H9 (cell line): ENCODE data around the gene SLC44A1. TPM values are rescaled to one million over a fixed set of nuclear protein-coding genes. Genes with fewer than 3 reads are reported as not detected.

Experiments used
- DNase-seq: peaks from one replicate; pipeline ENCODE4 v3.0.0-alpha.2; 2017
- H2AFZ ChIP-seq: one replicate; pipeline ENCODE4 v1.6.1; 2013; ENCODE audit warnings: mild to moderate bottlenecking, low read length, control low read depth, moderate library complexity
- H2AK5ac ChIP-seq: 2 replicates; pipeline ENCODE4 v1.6.1; 2013; ENCODE audit warnings: low read length, control low read depth, mixed read lengths; ENCODE audit not compliant: insufficient read length
- H2BK120ac ChIP-seq: one replicate; pipeline ENCODE4 v1.6.1; 2013; ENCODE audit warnings: low read depth, mild to moderate bottlenecking, low read length, control low read depth, inconsistent platforms; ENCODE audit not compliant: poor library complexity, severe bottlenecking
- H2BK12ac ChIP-seq: 2 replicates; pipeline ENCODE4 v1.6.1; 2013; ENCODE audit warnings: low read length, control low read depth, mixed read lengths, low read depth; ENCODE audit not compliant: insufficient read length
- H2BK15ac ChIP-seq: 2 replicates; pipeline ENCODE4 v1.6.1; 2013; ENCODE audit warnings: low read depth, low read length, control low read depth
- H2BK20ac ChIP-seq: one replicate; pipeline ENCODE4 v1.6.1; 2013; ENCODE audit warnings: low read depth, mild to moderate bottlenecking, low read length, control low read depth, inconsistent platforms; ENCODE audit not compliant: poor library complexity, severe bottlenecking
- H2BK5ac ChIP-seq: 2 replicates; pipeline ENCODE4 v1.6.1; 2013; ENCODE audit warnings: low read length, control low read depth, mixed read lengths; ENCODE audit not compliant: insufficient read length
- H3K14ac ChIP-seq: 2 replicates; pipeline ENCODE4 v1.6.1; 2013; ENCODE audit warnings: low read length, control low read depth; ENCODE audit not compliant: insufficient read depth
- H3K18ac ChIP-seq: 2 replicates; pipeline ENCODE4 v1.6.1; 2013; ENCODE audit warnings: low read depth, mild to moderate bottlenecking, mixed read lengths, low read length, control low read depth; ENCODE audit not compliant: insufficient read length
- H3K23ac ChIP-seq: 2 replicates; pipeline ENCODE4 v1.6.1; 2013; ENCODE audit warnings: low read length, control low read depth, mixed read lengths, low read depth; ENCODE audit not compliant: insufficient read length
- H3K23me2 ChIP-seq: 2 replicates; pipeline ENCODE4 v1.6.1; 2013; ENCODE audit warnings: low read depth, mild to moderate bottlenecking, mixed read lengths, low read length, control low read depth; ENCODE audit not compliant: insufficient read length, poor library complexity, severe bottlenecking
- H3K27ac ChIP-seq: 2 replicates; pipeline ENCODE4 v1.5.1; 2013; ENCODE audit warnings: low read length, control low read depth, mixed read lengths, low read depth; ENCODE audit not compliant: insufficient read length
- H3K27me3 ChIP-seq: 2 replicates; pipeline ENCODE4 v1.6.1; 2013; ENCODE audit warnings: low read length, control low read depth, inconsistent platforms; ENCODE audit not compliant: insufficient read depth
- H3K4ac ChIP-seq: 2 replicates; pipeline ENCODE4 v1.6.1; 2013; ENCODE audit warnings: low read depth, mild to moderate bottlenecking, control low read depth, inconsistent platforms, low read length, moderate library complexity
- H3K4me1 ChIP-seq: 2 replicates; pipeline ENCODE4 v1.6.1; 2013; ENCODE audit warnings: low read length, control low read depth, inconsistent platforms; ENCODE audit not compliant: insufficient read depth
- H3K4me2 ChIP-seq: 2 replicates; pipeline ENCODE4 v1.6.1; 2013; ENCODE audit warnings: low read length, control low read depth, mixed read lengths; ENCODE audit not compliant: insufficient read length, insufficient read depth
- H3K56ac ChIP-seq: 2 replicates; pipeline ENCODE4 v1.6.1; 2013; ENCODE audit warnings: low read depth, mild to moderate bottlenecking, mixed read lengths, low read length, control low read depth; ENCODE audit not compliant: insufficient read length
- H3K79me1 ChIP-seq: 2 replicates; pipeline ENCODE4 v1.6.1; 2013; ENCODE audit warnings: low read depth, mild to moderate bottlenecking, moderate library complexity, low read length, control low read depth, inconsistent platforms; ENCODE audit not compliant: insufficient read depth, poor library complexity, severe bottlenecking
- H3K79me2 ChIP-seq: 2 replicates; pipeline ENCODE4 v1.6.1; 2013; ENCODE audit warnings: low read length, control low read depth, inconsistent platforms; ENCODE audit not compliant: insufficient read depth
- H3K9ac ChIP-seq: 2 replicates; pipeline ENCODE4 v1.6.1; 2013; ENCODE audit warnings: low read length, control low read depth, mixed read lengths; ENCODE audit not compliant: insufficient read length; ENCODE audit errors: extremely low read depth
- H3K9me3 ChIP-seq: one replicate; pipeline ENCODE4 v1.6.1; 2013; ENCODE audit warnings: low read depth, low read length, inconsistent platforms; ENCODE audit not compliant: control insufficient read depth
- H3T11ph ChIP-seq: one replicate; pipeline ENCODE4 v1.6.1; 2013; ENCODE audit warnings: mild to moderate bottlenecking, low read length, control low read depth, inconsistent platforms
- H4K20me1 ChIP-seq: one replicate; pipeline ENCODE4 v1.6.1; 2013; ENCODE audit not compliant: control insufficient read depth, insufficient read length, insufficient read depth
- H4K5ac ChIP-seq: 2 replicates; pipeline ENCODE4 v1.6.1; 2013; ENCODE audit warnings: low read depth, mild to moderate bottlenecking, mixed read lengths, low read length, control low read depth; ENCODE audit not compliant: insufficient read length
- H4K8ac ChIP-seq: replicated peaks from 2 replicates; pipeline ENCODE4 v1.6.1; 2013; ENCODE audit warnings: low read length, control low read depth, mixed read lengths, low read depth; ENCODE audit not compliant: insufficient read length
- H4K91ac ChIP-seq: 2 replicates; pipeline ENCODE4 v1.6.1; 2013; ENCODE audit warnings: low read depth, mild to moderate bottlenecking, moderate library complexity, mixed read lengths, low read length, control low read depth; ENCODE audit not compliant: insufficient read length
- H3K27ac Mint-ChIP-seq, 3 experiments: 2 replicates in 2 of 3; 3 replicates in 1 of 3; pipeline ENCODE4 v1.8.0; 2020 to 2021; ENCODE audit warnings: mixed read lengths in 3 of 3, mild to moderate bottlenecking in 1 of 3, moderate library complexity in 1 of 3
- H3K27me3 Mint-ChIP-seq: 2 replicates; pipeline ENCODE4 v1.8.0; 2021; ENCODE audit warnings: low read depth, mild to moderate bottlenecking, moderate library complexity, mixed read lengths
- H3K36me3 Mint-ChIP-seq, 3 experiments: 2 replicates in 2 of 3; 3 replicates in 1 of 3; pipeline ENCODE4 v1.8.0; 2020 to 2021; ENCODE audit warnings: low read depth in 3 of 3, mixed read lengths in 3 of 3; ENCODE audit not compliant: insufficient read depth in 1 of 3
- H3K4me1 Mint-ChIP-seq, 2 experiments: 2 replicates each; pipeline ENCODE4 v1.8.0; 2020; ENCODE audit warnings: mixed read lengths in 2 of 2
- H3K4me3 Mint-ChIP-seq, 2 experiments: 2 replicates in 1 of 2; 3 replicates in 1 of 2; pipeline ENCODE4 v1.8.0; 2020 to 2021; ENCODE audit warnings: mild to moderate bottlenecking in 2 of 2, mixed read lengths in 2 of 2, moderate library complexity in 1 of 2
- H3K9me3 Mint-ChIP-seq, 2 experiments: 2 replicates in 1 of 2; 3 replicates in 1 of 2; pipeline ENCODE4 v1.8.0; 2020; ENCODE audit warnings: mild to moderate bottlenecking in 2 of 2, mixed read lengths in 2 of 2, moderate library complexity in 1 of 2
- CTCF ChIP-seq: fragments of 200-600 bp; sonication (generic); conservative IDR thresholded peaks from 3 replicates; pipeline ENCODE4 v1.8.0; 2021; ENCODE audit warnings: antibody characterized with exemption, mild to moderate bottlenecking
- WGBS: extraction: QIAGEN DNeasy Blood & Tissue Kit; methylation state at CpG from one replicate; pipeline ENCODE4 v1.1.7; 2013; ENCODE audit warnings: missing lambda C conversion rate, low lambda C conversion rate, mixed read lengths; ENCODE audit not compliant: insufficient read length; ENCODE audit errors: extremely low coverage; 5-methylcytosine and 5-hydroxymethylcytosine counted together
- total RNA-seq: library from RNA; stranded (reverse); gene quantifications from 2 replicates; pipeline ENCODE4 v1.2.1, GENCODE V29; 2021

SLC44A1 gene
- total RNA-seq, 1 experiment from 2014 or later, result 60.7 TPM

DNA sequence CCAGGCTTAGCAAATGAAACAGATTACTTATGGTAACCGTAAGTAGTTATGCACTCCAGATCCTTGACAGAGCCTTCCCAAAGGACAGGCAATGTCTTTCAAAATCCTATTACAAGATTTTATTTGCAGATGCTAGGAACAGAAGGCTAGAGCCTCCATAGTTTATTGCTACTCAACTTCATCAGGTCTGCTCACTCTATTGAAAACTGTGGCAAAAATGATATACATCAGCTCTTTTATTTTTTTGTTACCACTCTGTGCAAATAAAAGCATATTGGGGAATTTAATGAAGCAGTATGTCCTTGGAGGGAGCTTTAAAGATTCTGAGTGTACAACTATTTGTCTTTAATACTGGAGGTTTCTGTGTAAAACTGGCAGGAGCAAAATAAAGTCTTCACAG lies 46.5 kb downstream of the SLC44A1 start:
- H2BK15ac ChIP-seq, result no peak overlapping the region
- H2AFZ ChIP-seq, result no peak overlapping the region
- peaks cover 8% of the 10 kb centered on the region; the same call in 1 of the 2 replicates for H3K4me1 ChIP-seq
- H3K9ac ChIP-seq, result peak overlapping the region; percentile 17
- H4K8ac ChIP-seq, result no peak overlapping the region
- H2BK20ac ChIP-seq, result no peak overlapping the region
- no CpG with 5 or more reads among the region's 1 CpG for WGBS
- no peaks in the 10 kb centered on the region for H4K20me1 ChIP-seq
- DNase-seq, result no peak
- H3K56ac ChIP-seq, result no peak overlapping the region
- no peak overlapping the region for H4K91ac ChIP-seq
- H3T11ph ChIP-seq, result no peak overlapping the region
- Mint-ChIP-seq H3K9me3 (no peaks in the 10 kb centered on the region), H3K27me3 (no peaks in the 10 kb centered on the region), H3K36me3 (no peaks in the 10 kb centered on the region; a peak in 1 of 7 replicates), H3K4me1 (peaks cover 83 to 88% of the 10 kb centered on the region in 2 experiments), H3K4me3 (no peak overlapping the region), H3K27ac (peak overlapping the region; percentile 86 to 96 (median 89); a peak in 5 of 7 replicates)
- H4K5ac ChIP-seq, result no peak overlapping the region
- H3K4ac ChIP-seq, result no peak overlapping the region
- H3K14ac ChIP-seq, result no peak overlapping the region
- H2BK12ac ChIP-seq, result no peak overlapping the region
- H3K23ac ChIP-seq, result no peak overlapping the region
- no peak overlapping the region for H2BK120ac ChIP-seq
- H3K79me1 ChIP-seq, result no peaks in the 10 kb centered on the region
- no peaks in the 10 kb centered on the region for H3K9me3 ChIP-seq
- TF ChIP-seq CTCF, result no peak
- no peaks in the 10 kb centered on the region for H3K23me2 ChIP-seq
- no peaks in the 10 kb centered on the region for H3K27me3 ChIP-seq
- H3K79me2 ChIP-seq, result peaks cover 1% of the 10 kb centered on the region; the same call in 1 of the 2 replicates
- no peak overlapping the region for H3K18ac ChIP-seq
- no peak overlapping the region for H2BK5ac ChIP-seq
- peak overlapping the region; percentile 12 for H3K27ac ChIP-seq
- no peak overlapping the region for H2AK5ac ChIP-seq
- no peak overlapping the region for H3K4me2 ChIP-seq
